Endothelial cell (in vitro differentiated cells): ENCODE measurements around the gene MRPL37. TPM values are rescaled to one million over a fixed set of nuclear protein-coding genes. Genes with fewer than 3 reads are reported as not detected.

ENCODE experiments used
- DNase-seq: peaks from one replicate; pipeline ENCODE4 v3.0.0; 2021; ENCODE audit warnings: low spot score
- H3K27ac Mint-ChIP-seq: one replicate; pipeline ENCODE4 v1.8.0; 2021; ENCODE audit warnings: mixed read lengths, inconsistent platforms; ENCODE audit not compliant: unreplicated experiment
- H3K27me3 Mint-ChIP-seq: one replicate; pipeline ENCODE4 v1.8.0; 2021; ENCODE audit warnings: mild to moderate bottlenecking, moderate library complexity, mixed read lengths, inconsistent platforms; ENCODE audit not compliant: unreplicated experiment
- H3K36me3 Mint-ChIP-seq: one replicate; pipeline ENCODE4 v1.8.0; 2021; ENCODE audit warnings: mild to moderate bottlenecking, low read depth, mixed read lengths, inconsistent platforms; ENCODE audit not compliant: unreplicated experiment
- H3K4me1 Mint-ChIP-seq: one replicate; pipeline ENCODE4 v1.8.0; 2021; ENCODE audit warnings: mild to moderate bottlenecking, mixed read lengths, inconsistent platforms; ENCODE audit not compliant: unreplicated experiment
- H3K4me3 Mint-ChIP-seq: one replicate; pipeline ENCODE4 v1.8.0; 2021; ENCODE audit warnings: mild to moderate bottlenecking, mixed read lengths, inconsistent platforms; ENCODE audit not compliant: unreplicated experiment
- H3K9me3 Mint-ChIP-seq: one replicate; pipeline ENCODE4 v1.8.0; 2021; ENCODE audit warnings: mixed read lengths, inconsistent platforms; ENCODE audit not compliant: unreplicated experiment
- total RNA-seq: library from RNA; stranded (reverse); fragmentation: NEBNext Ultra II Directional; extraction: Animal tissue kit (Norgen Biotek cat#: 25700); gene quantifications from one replicate; pipeline ENCODE4 v1.2.1, GENCODE V29; 2021; ENCODE audit not compliant: unreplicated experiment
- TF ChIP-seq, protein P1 (sequence below): fragments of 200-600 bp; sonication (generic); IDR thresholded peaks from one replicate; pipeline ENCODE4 v1.5.0; 2021; ENCODE audit warnings: antibody characterized with exemption; ENCODE audit not compliant: unreplicated experiment

MRPL37 gene
- total RNA-seq, 1 donor from 2014 or later = 63.1 TPM

DNA sequence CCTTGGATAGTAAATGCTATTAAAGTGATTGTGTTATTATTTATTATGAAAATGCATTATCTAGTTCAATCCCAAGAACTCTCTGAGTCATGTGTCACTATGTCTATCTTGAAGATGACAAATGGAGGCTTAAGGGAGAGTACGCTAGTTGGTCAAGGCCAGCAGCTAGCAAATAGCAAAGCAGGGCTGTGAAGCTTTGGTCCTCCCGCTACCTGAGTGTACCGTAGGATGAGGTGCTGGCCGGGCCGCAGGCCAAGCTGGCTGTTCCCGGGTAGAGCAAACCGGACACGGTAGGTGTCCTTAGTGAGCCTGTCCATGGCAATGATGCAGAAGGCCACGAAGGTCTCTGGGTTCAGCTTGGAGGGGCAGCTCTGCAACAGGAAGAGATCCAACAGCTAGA is 9.4 kb upstream of the MRPL37 start:
- H3K36me3 Mint-ChIP-seq = peaks cover 3% of the 10 kb centered on the region
- no peaks in the 10 kb centered on the region for H3K9me3 Mint-ChIP-seq
- peaks cover 1% of the 10 kb centered on the region for H3K27me3 Mint-ChIP-seq
- H3K4me1 Mint-ChIP-seq = peaks cover 5% of the 10 kb centered on the region
- TF ChIP-seq, protein P1, sequence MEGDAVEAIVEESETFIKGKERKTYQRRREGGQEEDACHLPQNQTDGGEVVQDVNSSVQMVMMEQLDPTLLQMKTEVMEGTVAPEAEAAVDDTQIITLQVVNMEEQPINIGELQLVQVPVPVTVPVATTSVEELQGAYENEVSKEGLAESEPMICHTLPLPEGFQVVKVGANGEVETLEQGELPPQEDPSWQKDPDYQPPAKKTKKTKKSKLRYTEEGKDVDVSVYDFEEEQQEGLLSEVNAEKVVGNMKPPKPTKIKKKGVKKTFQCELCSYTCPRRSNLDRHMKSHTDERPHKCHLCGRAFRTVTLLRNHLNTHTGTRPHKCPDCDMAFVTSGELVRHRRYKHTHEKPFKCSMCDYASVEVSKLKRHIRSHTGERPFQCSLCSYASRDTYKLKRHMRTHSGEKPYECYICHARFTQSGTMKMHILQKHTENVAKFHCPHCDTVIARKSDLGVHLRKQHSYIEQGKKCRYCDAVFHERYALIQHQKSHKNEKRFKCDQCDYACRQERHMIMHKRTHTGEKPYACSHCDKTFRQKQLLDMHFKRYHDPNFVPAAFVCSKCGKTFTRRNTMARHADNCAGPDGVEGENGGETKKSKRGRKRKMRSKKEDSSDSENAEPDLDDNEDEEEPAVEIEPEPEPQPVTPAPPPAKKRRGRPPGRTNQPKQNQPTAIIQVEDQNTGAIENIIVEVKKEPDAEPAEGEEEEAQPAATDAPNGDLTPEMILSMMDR = no peak
- H3K27ac Mint-ChIP-seq = no peak overlapping the region
- H3K4me3 Mint-ChIP-seq = no peak overlapping the region
- no peak for DNase-seq

DNA sequence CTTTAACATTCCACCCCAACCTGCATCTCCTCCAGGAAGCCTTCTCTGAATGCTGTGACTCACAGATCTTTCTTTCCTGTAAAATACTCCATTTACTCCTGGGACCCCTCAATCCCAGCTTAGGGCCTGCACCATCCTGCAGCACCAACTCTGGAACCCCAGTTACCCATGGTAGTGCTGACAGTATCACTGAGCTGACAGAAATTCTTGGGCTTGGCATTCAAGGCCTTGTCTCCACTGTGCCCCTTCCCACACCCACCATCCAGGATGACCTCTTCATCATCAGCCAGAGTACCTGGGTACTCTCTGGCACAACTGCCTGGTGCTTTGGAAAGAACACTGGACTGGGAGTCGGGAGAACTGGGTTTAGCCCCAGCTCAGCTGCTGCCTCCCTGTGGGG is 8.4 kb upstream of the MRPL37 start:
- TF ChIP-seq, protein P1 = no peak
- Mint-ChIP-seq H3K36me3 (peaks cover 3% of the 10 kb centered on the region), H3K9me3 (no peaks in the 10 kb centered on the region), H3K27me3 (peaks cover 1% of the 10 kb centered on the region), H3K4me3 (no peak overlapping the region), H3K4me1 (peaks cover 6% of the 10 kb centered on the region), H3K27ac (no peak overlapping the region)
- no peak for DNase-seq

DNA sequence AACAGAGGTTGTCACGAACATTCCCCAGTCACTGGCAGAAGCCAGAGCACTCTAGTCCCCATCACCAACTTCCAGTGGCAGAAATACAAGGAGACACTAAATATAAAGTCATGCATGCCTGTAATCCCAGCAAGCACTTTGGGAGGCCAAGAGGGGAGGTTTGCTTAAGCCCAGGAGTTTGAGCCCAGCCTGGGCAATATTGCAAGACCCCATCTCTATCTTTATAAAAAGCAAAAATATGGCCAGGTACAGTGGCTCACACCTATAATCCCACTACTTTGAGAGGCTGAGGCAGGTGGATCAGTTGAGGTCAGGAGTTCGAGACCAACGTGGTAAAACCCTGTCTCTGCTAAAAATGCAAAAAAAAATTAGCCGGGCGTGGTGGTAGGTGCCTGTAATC is 6.5 kb upstream of the MRPL37 start:
- Mint-ChIP-seq H3K9me3 (no peaks in the 10 kb centered on the region), H3K4me3 (no peak overlapping the region), H3K4me1 (peaks cover 5% of the 10 kb centered on the region), H3K27me3 (peaks cover 1% of the 10 kb centered on the region), H3K36me3 (peaks cover 3% of the 10 kb centered on the region), H3K27ac (no peak overlapping the region)
- DNase-seq = no peak
- TF ChIP-seq, protein P1 = no peak

DNA sequence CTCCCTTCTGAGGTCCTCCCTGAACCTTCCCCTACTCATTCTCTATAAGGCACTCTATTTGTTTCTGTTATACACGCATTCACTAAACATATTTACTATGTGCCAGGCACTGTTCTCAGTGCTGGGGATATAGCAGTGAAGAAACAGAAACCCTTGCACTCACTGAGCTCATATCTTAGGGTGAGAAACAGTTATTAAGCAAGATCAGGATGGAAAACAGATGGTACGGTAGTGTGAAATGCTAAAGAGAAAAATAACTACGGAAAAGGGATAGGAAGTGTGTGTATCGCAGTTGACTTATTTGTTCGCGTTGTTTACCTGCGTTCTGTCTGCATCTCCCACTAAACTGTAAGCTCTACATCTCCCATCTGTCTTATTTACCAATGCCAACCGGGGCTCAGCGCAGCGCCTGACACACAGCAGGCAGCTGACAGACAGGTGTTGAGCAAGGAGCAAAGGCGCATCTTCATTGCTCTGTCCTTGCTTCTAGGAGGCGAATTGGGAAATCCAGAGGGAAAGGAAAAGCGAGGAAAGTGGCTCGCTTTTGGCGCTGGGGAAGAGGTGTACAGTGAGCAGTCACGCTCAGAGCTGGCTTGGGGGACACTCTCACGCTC is 709 bp upstream of the MRPL37 start:
- Mint-ChIP-seq H3K9me3 (no peaks in the 10 kb centered on the region), H3K27me3 (no peaks in the 10 kb centered on the region), H3K36me3 (peaks cover 3% of the 10 kb centered on the region), H3K4me3 (peak overlapping the region; percentile 96), H3K27ac (no peak overlapping the region), H3K4me1 (peaks cover 18% of the 10 kb centered on the region)
- TF ChIP-seq, protein P1 = no peak
- no peak for DNase-seq

DNA sequence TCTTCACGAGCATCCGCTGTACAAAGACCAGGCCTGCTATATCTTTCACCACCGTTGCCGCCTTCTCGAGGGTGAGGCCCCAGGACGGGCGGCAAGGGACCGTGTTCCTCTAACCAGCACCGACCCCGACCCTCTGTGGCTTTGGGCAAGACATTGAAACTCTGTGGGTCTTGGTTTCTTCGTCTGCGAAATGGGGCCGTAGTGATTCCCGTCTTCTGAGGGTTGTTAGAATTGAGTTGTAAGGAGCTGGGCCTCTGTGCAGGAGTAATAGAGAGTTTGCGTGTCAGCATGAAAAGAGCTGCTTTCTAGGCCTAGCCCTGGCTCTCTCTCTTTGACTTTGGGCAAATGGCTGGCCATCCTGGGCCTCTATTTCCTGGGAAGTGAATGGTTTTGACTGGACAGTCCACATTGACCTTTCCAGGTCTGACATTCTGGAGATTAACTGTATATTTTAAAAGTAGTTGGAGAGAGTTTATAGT is 591 bp downstream of the MRPL37 start:
- DNase-seq = no peak
- Mint-ChIP-seq H3K27ac (peak overlapping the region; percentile 70), H3K27me3 (no peaks in the 10 kb centered on the region), H3K36me3 (peaks cover 8% of the 10 kb centered on the region), H3K4me3 (peak overlapping the region; percentile 96), H3K4me1 (peaks cover 18% of the 10 kb centered on the region), H3K9me3 (no peaks in the 10 kb centered on the region)
- TF ChIP-seq, protein P1 = no peak
